ENCODE results near the gene DAP. TPM values are rescaled to one million over a fixed set of nuclear protein-coding genes. Genes with fewer than 3 reads are reported as not detected.
"Not testable (repeated sequence)": the region's sequence is repeated elsewhere in the genome, so short reads cannot be mapped to it uniquely, and the experiment has no call there.

Gene DAP
- total RNA-seq, 1 experiment from 2014 or later, result 77.6 TPM

GRCh38 chr5:10633271-10634049 is 127.6 kb downstream of the DAP start:
- POLR2A ChIA-PET, result no interaction called here
- DNase-seq, result no peak
- Histone ChIP-seq H3K36me3 (ENCODE audit: control insufficient read depth, insufficient read depth, low read length) (no peaks in the 10 kb centered on the region), H3K4me3 (ENCODE audit: low read depth, low read length) (no peak overlapping the region), H3K27me3 (replicated peaks; ENCODE audit: control insufficient read depth, insufficient read depth, low read length) (no peaks in the 10 kb centered on the region), H3K9me3 (no peaks in the 10 kb centered on the region), H3K4me1 (no peaks in the 10 kb centered on the region)
- CTCF ChIA-PET, result no interaction called here
- Mint-ChIP-seq H3K36me3 (ENCODE audit: insufficient read depth, unreplicated experiment) (peaks cover 37% of the 10 kb centered on the region), H3K27me3 (ENCODE audit: insufficient read depth, unreplicated experiment) (no peaks in the 10 kb centered on the region), H3K9me3 (ENCODE audit: unreplicated experiment) (peaks cover 18% of the 10 kb centered on the region), H3K4me3 (ENCODE audit: unreplicated experiment) (no peak overlapping the region), H3K4me1 (ENCODE audit: low read depth, unreplicated experiment) (no peaks in the 10 kb centered on the region), H3K27ac (ENCODE audit: unreplicated experiment) (no peak overlapping the region)
- TF ChIP-seq CTCF (IDR thresholded peaks at IDR 0.05; ENCODE audit: insufficient read depth in 1 of 2, low read depth in 1 of 2, low read length in 1 of 2, severe bottlenecking in 1 of 2, unreplicated experiment in 1 of 2), result no peak
- intact Hi-C loops (cut with micrococcal nuclease; ENCODE audit: unreplicated experiment), result no loop called here
- no TSS peak for BruUV-seq (replicated peaks)

GRCh38 chr5:10632110-10632761 is 128.8 kb downstream of the DAP start:
- intact Hi-C loops (cut with micrococcal nuclease; ENCODE audit: unreplicated experiment), result no loop called here
- peaks cover 10% of the 10 kb centered on the region for H3K9me3 Mint-ChIP-seq (ENCODE audit: unreplicated experiment)
- H3K27ac Mint-ChIP-seq (ENCODE audit: unreplicated experiment), result no peak overlapping the region
- no peaks in the 10 kb centered on the region for H3K27me3 Mint-ChIP-seq (ENCODE audit: insufficient read depth, unreplicated experiment)
- H3K36me3 Mint-ChIP-seq (ENCODE audit: insufficient read depth, unreplicated experiment), result peaks cover 38% of the 10 kb centered on the region
- no peaks in the 10 kb centered on the region for H3K4me1 Mint-ChIP-seq (ENCODE audit: low read depth, unreplicated experiment)
- DNase-seq, result no peak
- no TSS peak for BruUV-seq (replicated peaks)
- Histone ChIP-seq H3K4me3 (ENCODE audit: low read depth, low read length) (no peak overlapping the region), H3K27me3 (replicated peaks; ENCODE audit: control insufficient read depth, insufficient read depth, low read length) (no peaks in the 10 kb centered on the region), H3K4me1 (no peaks in the 10 kb centered on the region), H3K9me3 (no peaks in the 10 kb centered on the region), H3K36me3 (ENCODE audit: control insufficient read depth, insufficient read depth, low read length) (no peaks in the 10 kb centered on the region)
- TF ChIP-seq CTCF (IDR thresholded peaks at IDR 0.05; ENCODE audit: insufficient read depth in 1 of 2, low read depth in 1 of 2, low read length in 1 of 2, severe bottlenecking in 1 of 2, unreplicated experiment in 1 of 2), result no peak
- H3K4me3 Mint-ChIP-seq (ENCODE audit: unreplicated experiment), result no peak overlapping the region
- ChIA-PET POLR2A (no interaction called here), CTCF (no interaction called here)

- no peaks in the 10 kb centered on the region for H3K4me1 ChIP-seq
- H3K36me3 ChIP-seq (ENCODE audit: control insufficient read depth, insufficient read depth, low read length), result no peaks in the 10 kb centered on the region
- intact Hi-C loops (cut with micrococcal nuclease; ENCODE audit: unreplicated experiment), result no loop called here
- H3K4me3 ChIP-seq (ENCODE audit: low read depth, low read length), result no peak overlapping the region
- no peaks in the 10 kb centered on the region for H3K9me3 ChIP-seq
- no TSS peak for BruUV-seq (replicated peaks)
- H3K27ac Mint-ChIP-seq (ENCODE audit: unreplicated experiment), result no peak overlapping the region
- CTCF ChIA-PET, result no interaction called here
- H3K4me3 Mint-ChIP-seq (ENCODE audit: unreplicated experiment), result no peak overlapping the region
- DNase-seq, result no peak
- no peak for TF ChIP-seq CTCF (IDR thresholded peaks at IDR 0.05; ENCODE audit: insufficient read depth in 1 of 2, low read depth in 1 of 2, low read length in 1 of 2, severe bottlenecking in 1 of 2, unreplicated experiment in 1 of 2)
- no peaks in the 10 kb centered on the region for H3K27me3 Mint-ChIP-seq (ENCODE audit: insufficient read depth, unreplicated experiment)
- peaks cover 36% of the 10 kb centered on the region for H3K36me3 Mint-ChIP-seq (ENCODE audit: insufficient read depth, unreplicated experiment)
- no peaks in the 10 kb centered on the region for H3K4me1 Mint-ChIP-seq (ENCODE audit: low read depth, unreplicated experiment)
- H3K27me3 ChIP-seq (replicated peaks; ENCODE audit: control insufficient read depth, insufficient read depth, low read length), result no peaks in the 10 kb centered on the region
- POLR2A ChIA-PET, result no interaction called here
- H3K9me3 Mint-ChIP-seq (ENCODE audit: unreplicated experiment), result peaks cover 10% of the 10 kb centered on the region
These were observed 129.6 kb downstream of the DAP start for GRCh38 chr5:10631316-10631996.

GRCh38 chr5:10630744-10631143 is 130.3 kb downstream of the DAP start:
- H3K36me3 ChIP-seq (ENCODE audit: control insufficient read depth, insufficient read depth, low read length); intact Hi-C loops (cut with micrococcal nuclease; ENCODE audit: unreplicated experiment); H3K27me3 ChIP-seq (replicated peaks; ENCODE audit: control insufficient read depth, insufficient read depth, low read length); POLR2A ChIA-PET; BruUV-seq (replicated peaks); H3K4me1 Mint-ChIP-seq (ENCODE audit: low read depth, unreplicated experiment); H3K4me3 ChIP-seq (ENCODE audit: low read depth, low read length); H3K27me3 Mint-ChIP-seq (ENCODE audit: insufficient read depth, unreplicated experiment); CTCF ChIA-PET; H3K27ac Mint-ChIP-seq (ENCODE audit: unreplicated experiment); H3K4me3 Mint-ChIP-seq (ENCODE audit: unreplicated experiment); H3K4me1 ChIP-seq; H3K9me3 ChIP-seq; DNase-seq: not testable (repeated sequence)
- peaks cover 10% of the 10 kb centered on the region for H3K9me3 Mint-ChIP-seq (ENCODE audit: unreplicated experiment)
- H3K36me3 Mint-ChIP-seq (ENCODE audit: insufficient read depth, unreplicated experiment), result peaks cover 29% of the 10 kb centered on the region

Data from Caco-2 (cell line).